Measurements from ENCODE around the gene SGPP2. TPM values are rescaled to one million over a fixed set of nuclear protein-coding genes. Genes with fewer than 3 reads are reported as not detected.

Gene SGPP2
- total RNA-seq, 4 donors from 2014 or later, result 38.7 to 61.3 (median 59.0) TPM

DNA sequence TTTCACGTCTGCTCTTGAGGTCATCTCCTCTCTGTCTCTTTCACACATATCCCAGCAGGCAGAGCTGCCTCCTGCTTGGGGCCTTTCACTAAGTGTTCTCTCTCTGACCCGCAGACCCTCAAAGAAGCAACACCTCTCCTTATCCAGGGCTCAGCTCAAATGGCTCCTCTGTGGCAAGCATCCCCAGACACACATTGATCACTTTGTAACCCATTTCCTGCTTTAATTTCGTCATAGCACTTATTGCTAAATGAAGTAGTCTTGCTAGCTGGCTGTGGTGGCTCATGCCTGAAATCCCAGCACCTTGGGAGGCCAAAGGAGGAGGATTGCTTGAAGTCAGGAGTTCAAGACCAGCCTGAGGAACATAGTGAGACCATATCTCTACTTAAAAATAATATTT is 41.4 kb downstream of the SGPP2 start:
- WGBS, 2 donors, result 69 to 77% methylated on average over 3 of the region's 3 CpGs
- intact Hi-C loops (cut with DNase I; ENCODE audit: low total_unique reads), result no loop called here
- no peak for TF ChIP-seq POLR2A (IDR thresholded peaks at IDR 0.05)
- no peak for TF ChIP-seq CTCF (IDR thresholded peaks at IDR 0.05)
- H3K4me3 ChIP-seq (ENCODE audit: low read depth, poor library complexity, severe bottlenecking), result no peak overlapping the region
- DNase-seq (ENCODE audit: low spot score in 2 of 2), result no peak

- no peak for DNase-seq (ENCODE audit: low spot score in 2 of 2)
- intact Hi-C loops (cut with DNase I; ENCODE audit: low total_unique reads), result no loop called here
- 65 to 82% methylated on average over 4 of the region's 4 CpGs for WGBS, 2 donors
- H3K4me3 ChIP-seq (ENCODE audit: low read depth, poor library complexity, severe bottlenecking), result no peak overlapping the region
- no peak for TF ChIP-seq POLR2A (IDR thresholded peaks at IDR 0.05)
- no peak for TF ChIP-seq CTCF (IDR thresholded peaks at IDR 0.05)
Observed at GRCh38 chr2:222468346-222468745, 44.0 kb downstream of the SGPP2 start.

GRCh38 chr2:222470802-222471468 is 46.6 kb downstream of the SGPP2 start:
- no peak for DNase-seq (ENCODE audit: low spot score in 2 of 2)

DNA sequence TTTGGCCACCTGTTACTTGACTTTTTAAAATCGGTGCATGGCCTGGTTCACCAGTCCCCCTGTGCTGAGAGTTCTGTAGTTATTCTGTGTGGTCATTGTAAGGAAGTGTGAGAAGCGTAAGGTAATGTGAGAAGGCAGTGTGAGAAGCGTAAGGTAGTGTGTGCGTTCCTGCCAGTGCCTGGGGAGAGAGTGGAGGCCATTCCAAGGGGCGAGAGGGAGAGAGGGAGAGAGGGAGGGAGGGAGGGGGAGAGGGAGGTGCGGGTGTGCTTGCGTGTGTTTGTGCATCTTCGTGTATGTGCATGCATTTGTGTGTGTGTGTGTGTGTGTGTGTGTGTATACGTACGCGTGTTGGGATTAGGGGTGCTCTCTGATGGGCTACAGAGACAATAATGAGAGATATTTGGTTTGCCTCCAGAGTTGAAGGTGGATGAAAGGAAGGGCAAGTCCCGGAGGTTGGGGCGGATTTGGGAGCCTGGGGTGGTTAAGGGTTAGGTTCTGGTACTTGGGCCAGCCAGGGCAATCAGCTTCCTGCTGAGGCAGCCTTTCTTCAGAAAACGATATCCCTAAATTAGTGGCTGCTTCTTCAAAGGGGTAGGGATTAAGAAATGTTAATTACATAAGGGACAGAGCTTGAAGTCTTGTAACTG is 53.7 kb downstream of the SGPP2 start:
- no peak for DNase-seq (ENCODE audit: low spot score in 2 of 2)
- no peak overlapping the region for H3K4me3 ChIP-seq (ENCODE audit: low read depth, poor library complexity, severe bottlenecking)
- intact Hi-C loops (cut with DNase I; ENCODE audit: low total_unique reads), result no loop called here
- 44 to 46% methylated on average over 14 of the region's 14 CpGs for WGBS, 2 donors
- TF ChIP-seq CTCF (IDR thresholded peaks at IDR 0.05), result no peak
- TF ChIP-seq POLR2A (IDR thresholded peaks at IDR 0.05), result no peak

More at GRCh38 chr2:222470802-222471468, 46.6 kb downstream of the SGPP2 start:
- intact Hi-C loops (cut with DNase I; ENCODE audit: low total_unique reads), result no loop called here
- TF ChIP-seq CTCF (IDR thresholded peaks at IDR 0.05) (no peak), POLR2A (IDR thresholded peaks at IDR 0.05) (no peak)
- H3K4me3 ChIP-seq (ENCODE audit: low read depth, poor library complexity, severe bottlenecking), result no peak overlapping the region
- 61 to 66% methylated on average over 5 of the region's 5 CpGs for WGBS, 2 donors

GRCh38 chr2:222479859-222480258 is 55.5 kb downstream of the SGPP2 start:
- intact Hi-C loops (cut with DNase I; ENCODE audit: low total_unique reads), result no loop called here
- no peak overlapping the region for H3K4me3 ChIP-seq (ENCODE audit: low read depth, poor library complexity, severe bottlenecking)
- no peak for TF ChIP-seq CTCF (IDR thresholded peaks at IDR 0.05)
- TF ChIP-seq POLR2A (IDR thresholded peaks at IDR 0.05), result no peak
- DNase-seq (ENCODE audit: low spot score in 2 of 2), result no peak
